ENCODE data around the gene POU2F1.

The POU2F1 gene

GRCh38 chr1:167197692-167198091 lies 23.0 kb upstream of the POU2F1 start:
- ChIA-PET CTCF (interaction anchor here (0.9 kb wide), 1 partner anchor 23 kb away, joined by 5 read pairs; no protein-coding TSS in a partner anchor), POLR2A (no interaction called here)
- H3K36me3 ChIP-seq (ENCODE audit: control insufficient read depth in 2 of 2, insufficient read depth in 1 of 2, low read length in 2 of 2) = no peaks in the 10 kb centered on the region
- H3K4me3 ChIP-seq (ENCODE audit: low read depth, low read length) = no peak overlapping the region
- no peaks in the 10 kb centered on the region for H3K4me1 ChIP-seq (ENCODE audit: control insufficient read depth, insufficient read depth, low read length)
- no peak overlapping the region for H3K27ac ChIP-seq (ENCODE audit: extremely low read depth, low read depth, low read length)
- no peak for TF ChIP-seq PRDM10 (tag by site-specific recombination; IDR thresholded peaks at IDR 0.05)
- H3K9me3 ChIP-seq (ENCODE audit: control insufficient read depth, insufficient read depth, low read depth, low read length) = no peaks in the 10 kb centered on the region

- H3K36me3 ChIP-seq (ENCODE audit: control insufficient read depth in 2 of 2, insufficient read depth in 1 of 2, low read length in 2 of 2) = no peaks in the 10 kb centered on the region
- CTCF ChIA-PET = interaction anchor here (1.0 to 1.8 kb wide), 2 partner anchors 10 to 21 kb away, joined by 3 to 8 read pairs; partner anchors contain the start of gene POU2F1
- TF ChIP-seq ZNF169 (tag by site-specific recombination; IDR thresholded peaks at IDR 0.05) (no peak), TCF7L2 (IDR thresholded peaks at IDR 0.05; ENCODE audit: borderline replicate concordance, low read depth, low read length) (no peak), AEBP2 (tag by site-specific recombination; IDR thresholded peaks at IDR 0.05; ENCODE audit: borderline replicate concordance) (no peak), BCL6B (tag by site-specific recombination; IDR thresholded peaks at IDR 0.05) (no peak), ZNF366 (tag by site-specific recombination; conservative IDR thresholded peaks at IDR 0.05) (no peak), ZNF184 (tag by site-specific recombination; IDR thresholded peaks at IDR 0.05) (no peak), ZNF18 (tag by site-specific recombination; IDR thresholded peaks at IDR 0.05) (no peak), ZNF830 (tag by site-specific recombination; IDR thresholded peaks at IDR 0.05; ENCODE audit: low read depth) (no peak), GLI2 (tag by site-specific recombination; IDR thresholded peaks at IDR 0.05; ENCODE audit: borderline replicate concordance, low read depth) (no peak), ZNF530 (tag by site-specific recombination; IDR thresholded peaks at IDR 0.05; ENCODE audit: low read depth) (no peak), BCL11B (tag by site-specific recombination; IDR thresholded peaks at IDR 0.05; ENCODE audit: low read depth) (no peak), ZNF596 (tag by site-specific recombination; IDR thresholded peaks at IDR 0.05) (no peak), GLIS1 (tag by site-specific recombination; IDR thresholded peaks at IDR 0.05) (no peak), TSHZ1 (tag by site-specific recombination; IDR thresholded peaks at IDR 0.05; ENCODE audit: borderline replicate concordance) (no peak), ZBTB48 (tag by site-specific recombination; IDR thresholded peaks at IDR 0.05) (no peak), IKZF3 (tag by site-specific recombination; IDR thresholded peaks at IDR 0.05) (no peak), ZNF513 (tag by site-specific recombination; IDR thresholded peaks at IDR 0.05) (no peak), ZNF549 (tag by site-specific recombination; IDR thresholded peaks at IDR 0.05) (no peak)
These were observed 22.1 kb upstream of the POU2F1 start for GRCh38 chr1:167198518-167199133.

More at GRCh38 chr1:167198518-167199133, 22.1 kb upstream of the POU2F1 start:
- POLR2A ChIA-PET = interaction anchor here (1.4 kb wide), 1 partner anchor 22 kb away, joined by 12 read pairs; the partner anchor contains the start of gene POU2F1
- no peak overlapping the region for H3K27ac ChIP-seq (ENCODE audit: extremely low read depth, low read depth, low read length)
- no peaks in the 10 kb centered on the region for H3K4me1 ChIP-seq (ENCODE audit: control insufficient read depth, insufficient read depth, low read length)
- no peaks in the 10 kb centered on the region for H3K9me3 ChIP-seq (ENCODE audit: control insufficient read depth, insufficient read depth, low read depth, low read length)
- no peak overlapping the region for H3K4me3 ChIP-seq (ENCODE audit: low read depth, low read length)

Data from HEK293 (cell line).